Ovary (tissue), 9 donors: ENCODE measurements around the gene BID. TPM values are rescaled to one million over a fixed set of nuclear protein-coding genes. Genes with fewer than 3 reads are reported as not detected.

Experiments used
- DNase-seq, 5 donors: peaks; one replicate each; pipeline ENCODE4 v3.0.0-alpha.2; 2019 to 2020
- H3K27ac ChIP-seq, 2 donors: fragments of 200-600 bp; one replicate each; pipeline versions ENCODE4 v1.5.1 to v1.8.0; 2019 to 2022
- H3K27me3 ChIP-seq: fragments of 200-600 bp; one replicate; pipeline ENCODE4 v1.8.0; 2022
- H3K36me3 ChIP-seq: fragments of 200-600 bp; sonication (generic); one replicate; pipeline ENCODE4 v1.5.1; 2019
- H3K4me1 ChIP-seq: one replicate; pipeline ENCODE4 v1.8.1; 2013; ENCODE audit warnings: mild to moderate bottlenecking, moderate library complexity; ENCODE audit not compliant: insufficient read depth
- H3K4me3 ChIP-seq: fragments of 200-600 bp; sonication (generic); one replicate; pipeline ENCODE4 v1.5.1; 2017
- H3K9me3 ChIP-seq, 2 donors: fragments of 200-600 bp in 1 of 2; sonication (generic) in 1 of 2; one replicate each; pipeline versions ENCODE4 v1.5.1 to v1.8.1; 2013 to 2019; ENCODE audit warnings: mild to moderate bottlenecking in 1 of 2, moderate library complexity in 1 of 2
- EP300 ChIP-seq: sonication (generic); formaldehyde crosslinking; IDR thresholded peaks from one replicate; pipeline ENCODE4 v1.6.1; 2017; ENCODE audit warnings: antibody characterized with exemption
- POLR2A ChIP-seq: fragments of 450-650 bp; IDR thresholded peaks from one replicate; pipeline ENCODE4 v1.6.1; 2017; ENCODE audit warnings: antibody characterized with exemption, mild to moderate bottlenecking, moderate library complexity
- WGBS, 3 donors: extraction: QIAGEN DNeasy Blood & Tissue Kit in 1 of 3; methylation state at CpG; one replicate each; pipeline versions ENCODE4 v1.1.5 to v1.1.7; 2013 to 2017; 5-methylcytosine and 5-hydroxymethylcytosine counted together
- intact Hi-C, 4 donors: fragments of 100-400 bp; cut with DNase I; formaldehyde crosslinking; loops; one replicate each; pipeline versions ENCODE4 v1.11.0 to v1.15.1; 2022 to 2023
- polyA plus RNA-seq, 2 donors: library from polyadenylated mRNA; stranded (reverse); fragments of 200-250 nt in 1 of 2; fragments of 350-450 nt in 1 of 2; fragmentation: Illumina TruSeq in 1 of 2; extraction: RNeasy Lipid Tissue Mini Kit (QIAGEN cat#74804) in 1 of 2; gene quantifications; one replicate each; pipeline ENCODE4 v1.2.3, GENCODE V29; 2013 to 2014
- total RNA-seq, 7 donors: library from RNA; depleted of rRNA in 2 of 7; stranded (reverse); fragments of >200 nt in 2 of 7; fragmentation: NEBNext Ultra II Directional in 3 of 7; extraction: Animal tissue kit (Norgen Biotek cat#: 25700) in 3 of 7; gene quantifications; one replicate each; pipeline versions ENCODE4 v1.1.0 to v1.2.4, GENCODE V29; 2016 to 2023
- TF ChIP-seq, protein P1 (sequence below), 3 donors: fragments of 450-650 bp in 2 of 3; fragments of 200-600 bp in 1 of 3; IDR thresholded peaks; one replicate each; pipeline versions ENCODE4 v1.5.1 to v1.8.0; 2016 to 2022; ENCODE audit warnings: antibody characterized with exemption in 3 of 3, mild to moderate bottlenecking in 1 of 3
- donor health status: DM: no; HTN: no; CAD: no; lungs with moderate emphysema.
- donor health status: DM: no; HTN: no; CAD: no.
- donor health status: Bipolar disorder and iron deficiency.
- donor health status: DM: yes; HTN: yes; CAD: no.
- donor health status: DM: no; HTN: no; CAD: no.
- donor health status: DM: yes; HTN: yes; CAD: no.

BID gene
- total and polyA plus RNA-seq, 9 donors = 3.2 to 13.8 (median 6.1) TPM

DNA sequence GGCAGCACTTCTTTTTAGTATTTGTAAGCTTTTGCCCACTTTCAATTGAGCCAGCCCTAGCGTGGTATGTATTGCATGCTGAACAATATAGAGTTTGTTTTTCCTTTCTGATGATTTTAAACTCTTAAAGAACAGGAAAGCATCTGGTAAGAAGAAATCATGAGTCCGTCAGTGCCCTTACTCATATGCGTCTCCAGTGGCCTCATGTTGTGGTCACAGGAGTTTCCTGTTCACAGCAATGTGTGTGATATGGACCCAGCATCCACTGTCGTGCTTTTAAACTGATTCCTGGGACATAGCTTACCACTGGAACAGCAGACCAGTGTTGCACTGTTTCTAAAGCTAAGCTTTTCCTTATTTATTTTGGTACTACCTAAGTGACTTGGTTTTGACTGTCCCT lies 40.1 kb downstream of the BID start:
- intact Hi-C loops = no loop called here
- DNase-seq = no peak
- Histone ChIP-seq H3K36me3 (no peaks in the 10 kb centered on the region), H3K4me1 (no peaks in the 10 kb centered on the region), H3K27me3 (no peaks in the 10 kb centered on the region), H3K4me3 (no peak overlapping the region), H3K9me3 (no peaks in the 10 kb centered on the region), H3K27ac (no peak overlapping the region)
- WGBS, 3 donors = 81 to 87% (median 83%) methylated on average over 4 of the region's 4 CpGs
- no peak for TF ChIP-seq POLR2A
- TF ChIP-seq, protein P1, sequence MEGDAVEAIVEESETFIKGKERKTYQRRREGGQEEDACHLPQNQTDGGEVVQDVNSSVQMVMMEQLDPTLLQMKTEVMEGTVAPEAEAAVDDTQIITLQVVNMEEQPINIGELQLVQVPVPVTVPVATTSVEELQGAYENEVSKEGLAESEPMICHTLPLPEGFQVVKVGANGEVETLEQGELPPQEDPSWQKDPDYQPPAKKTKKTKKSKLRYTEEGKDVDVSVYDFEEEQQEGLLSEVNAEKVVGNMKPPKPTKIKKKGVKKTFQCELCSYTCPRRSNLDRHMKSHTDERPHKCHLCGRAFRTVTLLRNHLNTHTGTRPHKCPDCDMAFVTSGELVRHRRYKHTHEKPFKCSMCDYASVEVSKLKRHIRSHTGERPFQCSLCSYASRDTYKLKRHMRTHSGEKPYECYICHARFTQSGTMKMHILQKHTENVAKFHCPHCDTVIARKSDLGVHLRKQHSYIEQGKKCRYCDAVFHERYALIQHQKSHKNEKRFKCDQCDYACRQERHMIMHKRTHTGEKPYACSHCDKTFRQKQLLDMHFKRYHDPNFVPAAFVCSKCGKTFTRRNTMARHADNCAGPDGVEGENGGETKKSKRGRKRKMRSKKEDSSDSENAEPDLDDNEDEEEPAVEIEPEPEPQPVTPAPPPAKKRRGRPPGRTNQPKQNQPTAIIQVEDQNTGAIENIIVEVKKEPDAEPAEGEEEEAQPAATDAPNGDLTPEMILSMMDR (IDR thresholded peaks at IDR 0.05) = no peak
- no peak for TF ChIP-seq EP300

DNA sequence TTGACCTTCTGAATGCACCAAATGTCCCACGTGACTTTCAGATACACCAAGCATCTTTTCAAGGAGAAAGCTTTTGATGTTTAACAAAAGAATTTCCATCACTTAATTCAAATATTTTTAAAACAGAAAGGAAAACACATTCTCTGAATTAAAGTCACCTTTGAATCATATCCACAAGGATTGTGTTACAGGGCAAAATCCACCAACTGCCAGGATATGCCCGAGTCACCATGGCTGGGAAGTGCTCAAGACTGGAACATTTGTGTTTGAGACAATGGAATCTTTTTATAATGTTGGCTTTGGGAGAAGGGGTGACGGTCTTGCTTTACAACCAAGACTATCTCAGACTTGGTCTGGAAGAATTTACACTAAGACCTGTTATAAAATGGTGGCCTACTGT lies 40.8 kb downstream of the BID start:
- no peak for TF ChIP-seq EP300
- no peak for TF ChIP-seq POLR2A
- TF ChIP-seq, protein P1 (IDR thresholded peaks at IDR 0.05) = no peak
- DNase-seq = no peak
- 58 to 70% (median 68%) methylated on average over 3 of the region's 3 CpGs for WGBS, 3 donors
- H3K27me3 ChIP-seq = no peaks in the 10 kb centered on the region
- no peak overlapping the region for H3K27ac ChIP-seq
- H3K4me3 ChIP-seq = no peak overlapping the region
- intact Hi-C loops = no loop called here
- H3K9me3 ChIP-seq = no peaks in the 10 kb centered on the region
- no peaks in the 10 kb centered on the region for H3K4me1 ChIP-seq
- no peaks in the 10 kb centered on the region for H3K36me3 ChIP-seq

DNA sequence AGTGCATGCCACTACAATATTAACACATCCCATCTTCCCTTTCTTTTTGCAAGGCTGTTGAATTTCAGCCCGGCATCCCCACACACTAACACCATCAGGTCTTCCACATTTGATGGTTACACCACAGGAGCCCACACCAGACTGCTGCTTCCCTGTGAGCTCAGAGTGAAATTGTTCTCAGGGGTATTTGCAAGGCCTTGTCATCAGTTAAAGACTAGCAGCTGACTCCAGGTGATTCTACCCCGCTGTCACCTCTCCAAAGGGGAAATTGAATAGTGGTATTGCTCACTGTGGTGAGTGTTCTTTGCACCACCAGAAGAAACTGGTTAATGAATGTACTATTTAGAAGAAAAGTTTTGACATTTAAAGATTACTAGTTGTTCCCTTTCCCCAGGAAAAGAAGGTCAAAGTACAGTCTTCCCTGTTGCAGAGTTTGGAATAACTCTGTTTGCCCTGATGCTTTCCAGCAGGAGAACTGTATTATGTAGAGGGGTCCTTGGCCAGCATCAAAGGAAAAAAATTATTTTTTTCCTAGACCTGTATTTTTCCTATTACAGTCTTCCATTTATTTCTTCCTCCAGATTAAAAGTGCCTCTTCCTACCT lies 41.9 kb downstream of the BID start:
- intact Hi-C loops = no loop called here
- Histone ChIP-seq H3K36me3 (no peaks in the 10 kb centered on the region), H3K4me1 (no peaks in the 10 kb centered on the region), H3K9me3 (no peaks in the 10 kb centered on the region), H3K27me3 (no peaks in the 10 kb centered on the region), H3K27ac (no peak overlapping the region), H3K4me3 (no peak overlapping the region)
- TF ChIP-seq POLR2A (no peak), EP300 (no peak)
- TF ChIP-seq, protein P1 (IDR thresholded peaks at IDR 0.05) = no peak
- no peak for DNase-seq
- 90 to 96% (median 94%) methylated on average over 2 of the region's 2 CpGs for WGBS, 3 donors

DNA sequence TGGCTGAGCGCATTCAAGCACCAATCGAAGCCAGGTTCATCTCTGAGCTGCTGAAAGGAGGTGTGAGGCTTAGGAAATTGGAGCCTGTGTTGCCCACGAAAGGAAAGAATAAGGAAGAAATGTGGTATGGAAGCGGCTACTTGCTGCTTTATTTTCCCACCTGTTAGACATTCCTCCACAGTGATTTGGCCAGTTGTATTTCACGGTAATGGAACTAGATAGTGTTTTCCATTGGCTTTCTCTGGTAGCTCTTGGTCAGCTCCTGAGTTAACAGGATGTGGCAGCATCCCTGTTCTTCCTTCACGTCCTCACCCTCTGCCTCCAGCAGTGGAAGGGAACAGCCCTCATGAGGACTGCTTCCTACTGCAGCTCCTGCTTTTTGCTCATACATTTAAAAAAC lies 44.7 kb downstream of the BID start:
- Histone ChIP-seq H3K4me1 (peaks cover 5% of the 10 kb centered on the region), H3K4me3 (no peak overlapping the region), H3K27ac (no peak overlapping the region), H3K9me3 (no peaks in the 10 kb centered on the region), H3K27me3 (no peaks in the 10 kb centered on the region), H3K36me3 (no peaks in the 10 kb centered on the region)
- WGBS, 3 donors = 84 to 92% (median 87%) methylated on average over 6 of the region's 6 CpGs
- no peak for DNase-seq
- intact Hi-C loops = no loop called here
- TF ChIP-seq, protein P1 (IDR thresholded peaks at IDR 0.05) = no peak
- no peak for TF ChIP-seq POLR2A
- TF ChIP-seq EP300 = no peak
